SW480 (cell line): ENCODE measurements around the gene ATG9B.
A peak's percentile ranks its signal among the peaks of the same experiment; 100 is the strongest.
"Not testable (repeated sequence)": the region's sequence is repeated elsewhere in the genome, so short reads cannot be mapped to it uniquely, and the experiment has no call there.

Experiments
- DNase-seq: peaks from one replicate; pipeline ENCODE4 v3.0.0-alpha.2; 2016; ENCODE audit warnings: low spot score

ATG9B gene

GRCh38 chr7:151035902-151036301 is 11.6 kb upstream of the ATG9B start:
- DNase-seq, result no peak

- no peak for DNase-seq
Measured at GRCh38 chr7:151035026-151035717, 10.9 kb upstream of the ATG9B start.

- DNase-seq, result no peak
Measured at GRCh38 chr7:151034312-151035025, 10.2 kb upstream of the ATG9B start.

- no peak for DNase-seq
Measured at GRCh38 chr7:151033864-151034249, 9.6 kb upstream of the ATG9B start.

- DNase-seq, result no peak
Measured at GRCh38 chr7:151032936-151033863, 8.9 kb upstream of the ATG9B start.

- DNase-seq, result no peak
Measured at GRCh38 chr7:151031011-151031410, 6.7 kb upstream of the ATG9B start.

GRCh38 chr7:151028948-151029501 is 4.7 kb upstream of the ATG9B start:
- DNase-seq, result no peak

GRCh38 chr7:151028131-151028947 is 4.0 kb upstream of the ATG9B start, which contains the start of gene ABCB8:
Gene ABCB8, plus strand, starts transcription at chr7:151028450. Its CDS starts 66 bp downstream, at chr7:151028516.
- peak; percentile 98 for DNase-seq

- DNase-seq, result not testable (repeated sequence)
Measured at GRCh38 chr7:151027728-151028130, 3.4 kb upstream of the ATG9B start.

- DNase-seq, result not testable (repeated sequence)
Measured at GRCh38 chr7:151026771-151027727, 2.8 kb upstream of the ATG9B start.

GRCh38 chr7:151025924-151026671 is 1.8 kb upstream of the ATG9B start:
- no peak for DNase-seq

- no peak for DNase-seq
Measured at GRCh38 chr7:151023232-151023631, 1.1 kb downstream of the ATG9B start.

GRCh38 chr7:151020231-151020630 is 4.1 kb downstream of the ATG9B start:
- no peak for DNase-seq

- DNase-seq, result no peak
Measured at GRCh38 chr7:151019130-151019447, 5.2 kb downstream of the ATG9B start.

- DNase-seq, result no peak
Measured at GRCh38 chr7:151018421-151019129, 5.7 kb downstream of the ATG9B start.

GRCh38 chr7:151017953-151018420 is 6.3 kb downstream of the ATG9B start:
- no peak for DNase-seq

- DNase-seq, result no peak
Measured at GRCh38 chr7:151017370-151017952, 6.8 kb downstream of the ATG9B start.

- no peak for DNase-seq
Measured at GRCh38 chr7:151016942-151017341, 7.4 kb downstream of the ATG9B start.
